HFF-Myc (cell line): ENCODE measurements around the gene PPL.

ENCODE experiments used
- DNase-seq: peaks from one replicate; pipeline ENCODE4 v3.0.0-alpha.2; 2011; ENCODE audit warnings: low read depth; ENCODE audit errors: extremely low read depth
- H3K4me3 ChIP-seq: replicated peaks from 2 replicates; pipeline ENCODE4 v1.5.1; 2011; ENCODE audit warnings: low read depth, mild to moderate bottlenecking, control low read depth, low read length
- TF ChIP-seq, protein P1 (sequence below): IDR thresholded peaks from 2 replicates; pipeline ENCODE4 v1.5.1; 2012; ENCODE audit warnings: mild to moderate bottlenecking, low read depth, low read length, control low read depth; ENCODE audit errors: missing control alignments

Gene PPL

DNA sequence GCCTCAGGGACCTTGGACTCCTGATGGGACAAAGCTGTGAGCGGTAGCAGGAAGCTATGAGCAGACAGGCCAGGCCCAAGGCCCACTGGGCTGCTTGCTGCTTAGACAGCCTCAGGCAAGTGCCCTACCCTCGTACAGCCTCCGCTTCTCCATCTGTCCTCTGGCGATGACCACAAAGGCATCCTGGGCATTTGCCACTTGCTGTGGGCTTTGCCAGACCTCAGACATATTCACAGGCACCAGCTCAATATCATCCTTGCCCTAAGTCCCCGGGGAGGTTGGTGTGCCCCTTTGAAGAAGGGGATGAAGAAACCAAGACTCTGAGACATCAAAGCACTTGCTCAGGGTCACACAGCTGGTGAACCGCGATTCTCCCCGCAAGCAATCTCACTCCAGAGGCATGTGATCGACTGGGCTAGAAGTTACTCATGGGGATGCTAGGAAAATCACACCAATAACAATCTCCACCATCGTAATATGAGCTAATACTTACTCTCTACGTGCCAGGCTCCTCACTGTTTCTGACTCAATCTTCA, 21.7 kb downstream of the PPL start:
- no peak for DNase-seq
- TF ChIP-seq, protein P1, sequence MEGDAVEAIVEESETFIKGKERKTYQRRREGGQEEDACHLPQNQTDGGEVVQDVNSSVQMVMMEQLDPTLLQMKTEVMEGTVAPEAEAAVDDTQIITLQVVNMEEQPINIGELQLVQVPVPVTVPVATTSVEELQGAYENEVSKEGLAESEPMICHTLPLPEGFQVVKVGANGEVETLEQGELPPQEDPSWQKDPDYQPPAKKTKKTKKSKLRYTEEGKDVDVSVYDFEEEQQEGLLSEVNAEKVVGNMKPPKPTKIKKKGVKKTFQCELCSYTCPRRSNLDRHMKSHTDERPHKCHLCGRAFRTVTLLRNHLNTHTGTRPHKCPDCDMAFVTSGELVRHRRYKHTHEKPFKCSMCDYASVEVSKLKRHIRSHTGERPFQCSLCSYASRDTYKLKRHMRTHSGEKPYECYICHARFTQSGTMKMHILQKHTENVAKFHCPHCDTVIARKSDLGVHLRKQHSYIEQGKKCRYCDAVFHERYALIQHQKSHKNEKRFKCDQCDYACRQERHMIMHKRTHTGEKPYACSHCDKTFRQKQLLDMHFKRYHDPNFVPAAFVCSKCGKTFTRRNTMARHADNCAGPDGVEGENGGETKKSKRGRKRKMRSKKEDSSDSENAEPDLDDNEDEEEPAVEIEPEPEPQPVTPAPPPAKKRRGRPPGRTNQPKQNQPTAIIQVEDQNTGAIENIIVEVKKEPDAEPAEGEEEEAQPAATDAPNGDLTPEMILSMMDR, result no peak

DNA sequence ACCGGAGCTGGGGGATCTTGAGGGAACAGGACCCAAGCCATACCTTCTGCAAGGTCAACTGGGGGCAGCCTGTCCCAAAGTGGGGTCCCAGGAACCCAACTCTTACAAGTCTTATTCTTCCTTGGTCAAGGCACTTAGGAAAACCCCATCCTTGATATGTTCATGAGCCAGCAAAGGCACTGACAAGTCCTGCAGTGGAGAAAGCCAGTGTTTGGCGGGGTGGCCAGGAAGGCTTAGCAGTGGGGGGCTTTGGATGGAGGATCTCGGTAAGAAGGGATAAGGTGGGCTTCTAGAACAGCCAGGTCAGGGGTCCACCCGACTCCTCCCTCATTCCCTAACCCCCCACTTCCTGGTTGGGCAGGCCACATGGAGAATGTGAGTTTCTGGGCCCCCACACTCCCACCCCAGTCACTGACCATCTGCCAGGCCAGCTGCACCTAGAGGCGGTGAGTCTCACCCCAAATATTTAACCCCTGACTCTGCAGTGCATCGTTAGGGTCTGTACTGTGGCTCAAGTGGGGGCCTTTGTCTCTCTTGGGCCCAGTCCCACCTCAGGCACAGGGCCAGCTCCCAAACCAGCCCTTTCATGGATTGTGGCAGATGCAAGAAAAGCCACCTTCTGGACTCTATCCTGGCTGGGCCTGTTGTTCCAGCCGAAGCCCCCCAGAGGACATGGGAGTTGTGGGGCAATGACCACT, 22.3 kb downstream of the PPL start:
- DNase-seq, result no peak
- H3K4me3 ChIP-seq, result no peak overlapping the region
- TF ChIP-seq, protein P1, result no peak

More for the DNA sequence above, 21.7 kb downstream of the PPL start:
- no peak overlapping the region for H3K4me3 ChIP-seq

DNA sequence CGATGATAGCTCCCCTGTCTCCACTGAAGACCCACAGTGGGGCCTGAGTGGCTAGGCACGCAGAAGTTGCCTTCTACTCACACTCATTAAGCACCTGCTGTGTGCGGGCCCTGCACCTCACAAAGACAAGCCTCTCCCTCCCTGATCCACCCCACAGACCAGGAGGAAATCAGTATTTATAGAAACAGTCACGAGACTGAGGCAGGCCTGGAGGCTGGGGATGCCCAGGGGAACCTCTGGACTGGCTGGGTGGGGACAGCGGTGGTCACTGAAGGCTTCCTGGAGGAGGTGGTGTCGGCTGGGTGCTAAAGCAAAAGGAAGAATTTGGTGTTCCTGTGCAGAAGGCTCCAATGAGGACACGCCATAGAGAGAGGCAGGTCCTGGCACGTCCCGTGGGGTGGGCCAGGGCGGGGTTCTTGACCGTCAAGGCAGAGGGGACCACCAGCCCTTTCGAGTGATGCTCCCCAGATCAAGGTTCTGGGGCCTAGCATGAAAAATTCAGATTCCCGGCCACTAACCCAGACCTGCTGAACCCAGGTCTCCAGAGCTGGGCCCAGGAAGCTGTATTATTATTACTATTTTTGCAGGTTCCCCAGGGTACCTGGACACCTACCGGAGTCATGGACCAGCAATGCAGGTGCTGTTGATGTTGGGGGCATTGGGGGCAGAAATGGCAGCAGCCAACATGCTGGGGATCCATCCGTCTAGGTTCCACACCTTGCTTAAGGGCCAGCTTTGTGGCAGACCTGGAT, 23.0 kb downstream of the PPL start:
- no peak for DNase-seq
- TF ChIP-seq, protein P1, result no peak
- no peak overlapping the region for H3K4me3 ChIP-seq

DNA sequence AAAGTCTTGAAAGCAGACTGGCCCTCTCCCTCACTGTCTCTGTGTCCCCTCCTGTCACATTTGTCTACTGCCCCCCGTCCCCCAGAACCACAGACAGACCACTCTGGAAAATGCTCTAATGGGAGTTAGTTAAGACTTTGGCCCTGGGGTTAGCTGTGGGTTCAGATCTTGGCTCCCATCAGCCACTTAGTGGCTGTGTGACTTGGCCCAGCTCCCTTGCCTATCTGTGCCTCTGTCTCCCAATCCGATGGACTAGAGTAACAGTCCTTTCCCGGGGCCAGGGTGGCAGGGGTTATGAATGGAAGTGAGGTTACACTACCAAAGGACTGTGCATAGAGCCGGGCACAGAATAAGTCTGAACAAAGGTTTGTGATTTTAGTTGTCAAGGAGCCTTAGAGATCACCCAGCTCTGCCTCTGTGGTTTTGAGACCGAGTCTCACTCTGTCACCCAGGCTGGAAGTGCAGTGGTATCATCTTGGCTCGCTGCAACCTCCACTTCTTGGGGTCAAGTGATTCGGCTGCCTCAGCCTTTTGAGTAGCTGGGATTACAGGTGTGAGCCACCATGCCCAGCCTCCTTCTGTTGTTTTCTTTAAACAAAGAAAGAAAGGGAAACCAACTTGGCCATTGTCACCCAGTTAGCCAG, 23.7 kb downstream of the PPL start:
- DNase-seq, result no peak
- H3K4me3 ChIP-seq, result no peak overlapping the region
- TF ChIP-seq, protein P1, result no peak

DNA sequence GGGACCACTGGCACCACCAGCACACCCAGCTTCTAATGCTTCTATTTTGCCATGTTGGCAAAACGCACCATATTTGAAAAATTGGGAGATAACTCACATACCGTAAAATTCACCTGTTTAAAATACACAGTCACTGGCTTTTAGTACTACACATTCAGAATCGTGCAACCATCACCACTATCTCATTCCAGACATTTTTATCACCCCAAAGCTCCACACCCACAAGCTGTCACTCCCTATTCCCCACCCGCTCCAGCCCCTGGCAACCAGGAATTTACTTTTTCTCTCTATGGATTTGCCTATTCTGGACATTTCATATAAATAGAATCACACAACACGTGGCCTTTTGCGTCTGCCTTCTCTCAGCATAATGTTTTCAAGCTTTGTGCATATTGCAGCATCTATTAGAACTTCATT, 25.0 kb downstream of the PPL start:
- TF ChIP-seq, protein P1, result no peak
- no peak overlapping the region for H3K4me3 ChIP-seq
- DNase-seq, result no peak

DNA sequence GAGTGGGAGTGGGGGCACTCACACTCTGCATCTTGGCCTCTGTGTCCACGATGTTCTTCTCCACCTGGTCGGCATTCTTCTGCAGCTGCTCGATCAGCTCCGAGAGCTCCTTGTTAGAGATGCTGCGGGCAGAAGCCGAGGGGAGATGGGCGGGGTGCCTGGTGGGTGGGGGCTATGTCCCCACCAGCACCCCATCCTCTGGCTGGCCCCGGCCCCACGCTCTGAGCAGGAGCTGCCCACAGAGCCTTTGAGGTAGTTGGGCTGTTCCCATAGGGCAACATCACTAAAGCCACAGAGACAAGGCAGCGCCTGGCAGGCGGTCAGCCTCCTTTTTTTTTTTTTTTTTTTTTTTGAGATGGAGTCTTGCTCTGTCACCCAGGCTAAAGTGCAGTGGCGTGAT, 26.1 kb downstream of the PPL start:
- TF ChIP-seq, protein P1, result no peak
- no peak overlapping the region for H3K4me3 ChIP-seq

More for the DNA sequence above, 26.1 kb downstream of the PPL start:
- DNase-seq, result no peak
